KMS-11 (cell line): Measurements from ENCODE around the gene DDHD1.

Source experiments
- H2AFZ ChIP-seq: fragments of 200-600 bp; sonication (generic); 2 replicates; pipeline ENCODE4 v1.6.1; 2016; ENCODE audit warnings: antibody characterized with exemption, mixed run types, low read depth
- H3K27ac ChIP-seq: fragments of 200-600 bp; sonication (generic); 2 replicates; pipeline ENCODE4 v1.6.1; 2016; ENCODE audit warnings: mild to moderate bottlenecking, mixed run types
- H3K27me3 ChIP-seq: fragments of 200-600 bp; sonication (generic); 2 replicates; pipeline ENCODE4 v1.6.1; 2017; ENCODE audit warnings: mild to moderate bottlenecking, low read depth, mixed run types, moderate library complexity; ENCODE audit not compliant: insufficient read depth
- H3K36me3 ChIP-seq: fragments of 200-600 bp; sonication (generic); 2 replicates; pipeline ENCODE4 v1.6.1; 2017; ENCODE audit warnings: mild to moderate bottlenecking, mixed run types; ENCODE audit not compliant: insufficient read depth
- H3K4me1 ChIP-seq: fragments of 200-600 bp; sonication (generic); 2 replicates; pipeline ENCODE4 v1.6.1; 2016; ENCODE audit warnings: mild to moderate bottlenecking, low read depth, mixed run types; ENCODE audit not compliant: poor library complexity, severe bottlenecking
- H3K4me2 ChIP-seq: fragments of 200-600 bp; sonication (generic); 2 replicates; pipeline ENCODE4 v1.7.0; 2016; ENCODE audit warnings: mild to moderate bottlenecking, mixed run types
- H3K4me3 ChIP-seq: fragments of 200-600 bp; sonication (generic); IDR thresholded peaks from 2 replicates; pipeline ENCODE4 v1.6.1; 2017; ENCODE audit warnings: low read depth, low read length, mixed read lengths; ENCODE audit not compliant: insufficient read depth
- H3K79me2 ChIP-seq: fragments of 200-600 bp; sonication (generic); 2 replicates; pipeline ENCODE4 v1.6.1; 2016; ENCODE audit warnings: low read depth, mixed run types; ENCODE audit not compliant: insufficient read depth
- H3K9ac ChIP-seq: fragments of 200-600 bp; sonication (generic); 2 replicates; pipeline ENCODE4 v1.6.1; 2016; ENCODE audit warnings: mild to moderate bottlenecking, mixed run types
- H4K20me1 ChIP-seq: fragments of 200-600 bp; sonication (generic); 2 replicates; pipeline ENCODE4 v1.6.1; 2016; ENCODE audit warnings: mild to moderate bottlenecking, mixed run types; ENCODE audit not compliant: insufficient read depth
- TF ChIP-seq, protein P1 (sequence below): fragments of 200-600 bp; sonication (generic); conservative IDR thresholded peaks from 2 replicates; pipeline ENCODE4 v1.6.1; 2017; ENCODE audit warnings: low read depth, mild to moderate bottlenecking, antibody characterized with exemption, low read length, moderate library complexity, mixed read lengths

Gene DDHD1

DNA sequence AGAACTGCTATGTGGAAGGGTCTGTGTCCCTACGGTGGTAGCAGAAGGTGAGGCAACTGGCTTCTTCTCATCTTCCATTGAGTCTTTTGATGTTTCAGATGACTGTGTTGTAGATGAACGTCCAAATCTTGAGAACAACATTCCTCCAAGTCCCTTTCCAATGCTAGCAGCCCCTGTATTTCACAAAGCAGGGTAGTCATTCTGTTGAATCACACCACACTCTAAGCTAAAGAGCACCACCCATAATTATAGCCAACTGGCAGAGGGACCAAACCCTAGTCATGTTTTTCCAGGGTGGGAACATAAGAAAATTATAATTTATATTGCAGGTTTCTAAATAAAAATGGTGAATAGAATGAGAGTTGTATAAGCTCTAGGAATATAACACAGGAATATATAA, 98.7 kb downstream of the DDHD1 start:
- Histone ChIP-seq H3K79me2 (no peaks in the 10 kb centered on the region), H3K36me3 (no peaks in the 10 kb centered on the region), H3K4me3 (no peak overlapping the region), H3K9ac (no peak overlapping the region), H3K27me3 (no peaks in the 10 kb centered on the region), H4K20me1 (no peaks in the 10 kb centered on the region), H3K4me2 (no peak overlapping the region), H3K4me1 (no peaks in the 10 kb centered on the region), H2AFZ (no peak overlapping the region), H3K27ac (no peak overlapping the region)
- TF ChIP-seq, protein P1, sequence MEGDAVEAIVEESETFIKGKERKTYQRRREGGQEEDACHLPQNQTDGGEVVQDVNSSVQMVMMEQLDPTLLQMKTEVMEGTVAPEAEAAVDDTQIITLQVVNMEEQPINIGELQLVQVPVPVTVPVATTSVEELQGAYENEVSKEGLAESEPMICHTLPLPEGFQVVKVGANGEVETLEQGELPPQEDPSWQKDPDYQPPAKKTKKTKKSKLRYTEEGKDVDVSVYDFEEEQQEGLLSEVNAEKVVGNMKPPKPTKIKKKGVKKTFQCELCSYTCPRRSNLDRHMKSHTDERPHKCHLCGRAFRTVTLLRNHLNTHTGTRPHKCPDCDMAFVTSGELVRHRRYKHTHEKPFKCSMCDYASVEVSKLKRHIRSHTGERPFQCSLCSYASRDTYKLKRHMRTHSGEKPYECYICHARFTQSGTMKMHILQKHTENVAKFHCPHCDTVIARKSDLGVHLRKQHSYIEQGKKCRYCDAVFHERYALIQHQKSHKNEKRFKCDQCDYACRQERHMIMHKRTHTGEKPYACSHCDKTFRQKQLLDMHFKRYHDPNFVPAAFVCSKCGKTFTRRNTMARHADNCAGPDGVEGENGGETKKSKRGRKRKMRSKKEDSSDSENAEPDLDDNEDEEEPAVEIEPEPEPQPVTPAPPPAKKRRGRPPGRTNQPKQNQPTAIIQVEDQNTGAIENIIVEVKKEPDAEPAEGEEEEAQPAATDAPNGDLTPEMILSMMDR: no peak

DNA sequence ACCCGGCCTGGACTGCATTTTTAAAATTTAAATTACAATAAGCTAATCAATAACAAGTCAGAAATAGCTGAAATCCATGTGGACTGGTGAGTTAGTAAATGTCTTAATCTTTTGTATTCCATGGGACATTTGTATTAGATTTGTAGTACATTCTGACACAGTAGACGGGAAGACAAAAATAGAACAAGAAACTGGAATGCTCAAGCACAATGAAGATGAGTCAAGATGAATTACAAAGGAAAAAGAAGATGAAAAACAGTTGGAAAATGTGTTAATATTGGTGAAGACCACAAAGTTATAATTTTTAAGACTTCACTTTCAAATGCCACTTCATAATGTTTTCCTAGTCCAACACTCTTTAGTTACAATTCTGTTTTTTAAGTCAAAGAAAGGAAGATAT, 104.5 kb downstream of the DDHD1 start:
- Histone ChIP-seq H3K9ac (no peak overlapping the region), H4K20me1 (no peaks in the 10 kb centered on the region), H3K27me3 (no peaks in the 10 kb centered on the region), H3K36me3 (no peaks in the 10 kb centered on the region), H3K79me2 (no peaks in the 10 kb centered on the region), H3K4me1 (no peaks in the 10 kb centered on the region), H3K4me2 (no peak overlapping the region), H3K27ac (no peak overlapping the region), H2AFZ (no peak overlapping the region), H3K4me3 (no peak overlapping the region)
- TF ChIP-seq, protein P1: no peak

DNA sequence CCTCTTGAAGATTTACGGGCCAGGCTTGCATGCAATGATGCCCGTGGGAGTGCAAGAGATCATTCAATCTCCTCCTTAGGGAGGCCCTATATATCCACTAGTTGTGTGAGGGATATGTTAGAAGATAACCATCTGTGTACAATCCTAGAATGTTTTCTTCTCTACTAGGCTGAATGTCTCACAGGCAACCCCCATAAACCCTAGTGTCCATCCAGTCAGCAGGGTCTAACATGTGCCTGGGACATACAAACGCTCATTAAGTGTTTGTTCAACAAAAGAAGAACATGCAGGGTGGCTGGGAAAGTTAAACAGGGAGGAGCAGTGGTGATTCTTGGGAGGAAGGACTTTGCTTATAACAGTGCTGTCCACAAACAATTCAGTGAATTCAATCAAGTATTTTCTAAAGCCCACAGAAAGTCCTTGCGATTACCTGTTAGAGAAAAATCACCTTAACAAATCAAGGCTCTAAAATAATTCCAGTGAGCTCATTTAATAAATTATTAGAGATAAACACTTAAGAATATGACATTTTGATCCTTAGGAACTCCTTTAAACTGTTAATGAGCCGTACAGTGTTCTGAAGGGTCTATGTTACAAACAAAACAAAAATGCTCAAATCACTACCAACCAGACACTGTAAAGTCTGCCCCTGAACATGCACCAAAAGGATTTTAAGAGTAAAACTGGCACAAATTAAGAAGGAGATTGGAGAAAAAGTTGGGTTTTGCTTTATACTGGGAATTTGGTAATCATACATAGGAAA, 105.6 kb downstream of the DDHD1 start:
- Histone ChIP-seq H3K4me1 (no peaks in the 10 kb centered on the region), H3K79me2 (no peaks in the 10 kb centered on the region), H4K20me1 (no peaks in the 10 kb centered on the region), H3K9ac (no peak overlapping the region), H3K27ac (no peak overlapping the region), H3K27me3 (no peaks in the 10 kb centered on the region), H3K36me3 (no peaks in the 10 kb centered on the region), H2AFZ (no peak overlapping the region), H3K4me2 (no peak overlapping the region), H3K4me3 (no peak overlapping the region)
- TF ChIP-seq, protein P1: no peak

DNA sequence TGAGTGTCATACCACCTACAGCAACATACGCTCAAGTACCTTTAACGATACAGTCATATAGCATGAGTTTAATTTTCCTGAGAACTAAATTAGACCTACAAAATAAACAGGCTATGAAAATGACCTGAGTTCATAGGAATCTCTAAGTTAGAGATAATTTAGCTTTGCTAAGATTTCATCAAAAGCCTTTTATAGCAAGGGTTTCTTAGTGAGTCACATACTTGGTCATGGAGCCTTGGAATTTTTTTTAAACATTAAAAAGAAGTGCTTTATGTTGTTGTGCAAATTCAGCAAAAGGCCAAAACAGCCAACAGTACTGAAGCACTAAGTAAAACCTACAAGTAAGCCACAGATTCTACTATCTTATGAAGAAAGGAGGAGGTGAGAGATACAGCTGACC, 108.6 kb downstream of the DDHD1 start:
- TF ChIP-seq, protein P1: no peak
- no peak overlapping the region for H3K9ac ChIP-seq

More for the DNA sequence above, 108.6 kb downstream of the DDHD1 start:
- Histone ChIP-seq H3K4me2 (no peak overlapping the region), H3K4me1 (no peaks in the 10 kb centered on the region), H4K20me1 (no peaks in the 10 kb centered on the region), H3K4me3 (no peak overlapping the region), H3K36me3 (no peaks in the 10 kb centered on the region), H3K27me3 (no peaks in the 10 kb centered on the region), H3K27ac (no peak overlapping the region), H2AFZ (no peak overlapping the region), H3K79me2 (no peaks in the 10 kb centered on the region)
